HG03432 (cell line): ENCODE measurements around the gene CCN2.
A peak's percentile ranks its signal among the peaks of the same experiment; 100 is the strongest.
"Not testable (repeated sequence)": the region's sequence is repeated elsewhere in the genome, so short reads cannot be mapped to it uniquely, and the experiment has no call there.

Source experiments
- ATAC-seq: cut with Tn5 transposase; IDR thresholded peaks from one replicate; pipeline ENCODE4 v1.9.1; 2021; ENCODE audit warnings: mild to moderate bottlenecking, moderate library complexity; ENCODE audit not compliant: unreplicated experiment

Gene CCN2

DNA sequence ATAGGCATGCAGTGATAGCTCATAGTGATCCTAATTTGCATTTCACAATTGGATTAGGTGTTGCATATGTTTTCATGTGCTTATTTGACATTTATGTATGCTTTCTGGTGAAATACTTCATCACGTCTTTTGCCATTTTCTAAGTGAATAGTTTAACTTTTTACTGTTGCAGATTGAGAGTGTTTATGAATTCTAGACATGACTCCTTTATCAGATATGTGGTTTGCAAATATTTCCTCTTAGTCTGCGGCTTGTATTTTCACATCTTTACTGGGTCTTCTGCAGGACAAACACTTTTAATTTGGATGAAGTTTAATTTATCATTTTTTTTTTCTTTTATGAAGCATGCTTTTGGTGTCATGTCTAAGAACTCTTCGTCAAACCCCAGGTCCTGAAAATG, 39.2 kb downstream of the CCN2 start:
- ATAC-seq, result no peak

DNA sequence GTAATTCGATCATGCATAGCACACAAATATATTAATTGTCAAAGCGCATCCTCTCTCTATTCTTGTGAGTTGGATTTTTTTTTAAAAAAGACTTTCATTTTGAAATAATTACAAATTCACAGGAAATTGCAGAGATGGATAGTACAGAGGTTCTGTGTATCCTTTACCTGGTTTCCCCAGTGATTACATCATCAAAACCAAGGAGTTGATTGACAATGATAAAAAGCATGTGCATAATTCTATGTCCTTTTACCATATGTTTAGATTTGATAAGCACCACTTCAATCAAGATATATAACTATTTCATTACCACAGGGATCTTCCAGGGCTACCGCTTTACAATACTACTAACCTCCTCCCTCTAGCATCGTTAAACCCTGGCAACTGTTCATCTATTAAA, 40.2 kb downstream of the CCN2 start:
- no peak for ATAC-seq

DNA sequence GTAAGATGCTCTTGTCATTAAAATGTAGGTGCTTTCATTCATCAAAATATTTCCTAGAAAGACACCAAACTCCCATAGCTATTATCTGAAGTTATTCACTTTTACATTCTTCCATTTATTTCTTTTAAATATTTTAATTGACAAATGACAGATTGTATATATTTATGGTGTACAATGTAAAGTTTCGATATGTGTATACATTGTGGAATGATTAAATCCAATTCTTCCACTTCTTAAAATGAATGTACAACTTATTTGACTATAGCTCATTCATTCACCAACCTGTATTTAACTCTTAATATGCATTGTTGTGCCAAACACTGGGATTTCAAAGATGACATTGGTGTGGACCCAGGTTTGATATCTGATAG, 41.0 kb downstream of the CCN2 start:
- ATAC-seq, result peak; percentile 17

DNA sequence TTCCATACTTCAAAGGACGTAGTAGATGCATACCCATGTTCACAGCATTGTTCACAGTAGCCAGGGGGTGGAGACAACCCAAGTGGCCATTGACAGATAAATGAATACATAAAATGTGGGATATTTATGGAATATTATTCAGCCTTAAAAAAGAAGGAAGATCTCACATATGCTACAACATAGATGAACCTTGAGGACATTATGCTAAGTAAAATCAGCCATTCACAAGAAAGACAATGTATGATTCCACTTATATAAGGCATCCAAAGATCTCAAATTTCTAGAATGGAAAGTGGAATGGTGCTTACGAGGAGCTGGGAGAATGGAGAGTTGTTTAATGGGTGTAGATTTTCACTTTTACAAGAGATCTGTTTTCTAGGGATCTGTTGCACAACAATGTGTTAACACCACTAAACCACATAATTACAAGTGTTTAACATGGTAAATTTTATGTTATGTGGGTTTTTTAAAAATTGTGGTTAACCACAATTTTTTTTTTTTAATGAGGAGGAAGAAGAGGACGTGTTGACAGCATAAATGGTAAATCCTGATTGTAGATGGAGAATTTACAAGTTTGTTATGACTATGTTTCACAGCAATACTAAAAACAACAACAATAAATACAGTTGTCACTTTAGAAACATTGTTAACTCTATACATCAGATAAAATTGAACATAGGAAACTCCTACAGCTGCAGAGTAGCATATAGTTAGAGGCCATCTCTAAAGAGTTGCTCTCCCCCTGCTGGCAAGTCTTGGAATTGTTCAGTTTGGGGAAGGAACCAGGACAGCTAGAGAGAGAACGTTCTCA, 41.6 kb downstream of the CCN2 start:
- peak; percentile 98 for ATAC-seq

DNA sequence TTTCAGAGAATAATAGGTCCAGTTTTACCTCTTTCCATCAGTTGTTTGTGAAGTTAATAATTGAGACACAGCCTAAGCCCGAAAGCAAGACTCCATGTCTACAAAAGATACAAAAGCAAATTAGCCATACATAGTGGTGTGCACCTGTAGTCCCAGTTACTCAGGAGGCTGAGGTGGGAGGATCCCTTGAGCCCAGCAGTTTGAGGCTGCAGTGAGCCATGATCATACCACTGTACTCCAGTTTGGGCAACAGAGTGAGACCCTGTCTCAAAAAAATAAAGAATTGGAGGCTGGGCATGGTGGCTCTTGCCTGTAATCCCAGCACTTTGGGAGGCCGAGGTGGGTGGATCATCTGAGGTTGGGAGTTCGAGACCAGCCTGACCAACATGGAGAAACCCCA, 42.4 kb downstream of the CCN2 start:
- not testable (repeated sequence) for ATAC-seq

DNA sequence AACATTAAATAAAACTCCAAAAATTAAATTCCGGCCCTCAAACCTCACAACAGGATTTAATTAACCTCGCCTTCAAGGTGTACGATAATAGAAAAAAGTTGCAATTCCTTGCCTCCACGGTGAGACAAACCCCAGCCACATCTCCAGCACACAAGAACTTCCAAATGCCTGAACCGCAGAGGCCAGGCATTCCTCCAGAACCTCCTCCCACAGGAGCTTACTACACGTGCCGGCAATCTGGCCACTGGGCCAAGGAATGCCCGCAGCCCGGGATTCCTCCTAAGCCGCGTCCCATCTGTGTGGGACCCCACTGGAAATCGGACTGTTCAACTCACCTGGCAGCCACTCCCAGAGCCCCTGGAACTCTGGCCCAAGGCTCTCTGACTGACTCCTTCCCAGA, 47.4 kb downstream of the CCN2 start:
- ATAC-seq, result not testable (repeated sequence)

DNA sequence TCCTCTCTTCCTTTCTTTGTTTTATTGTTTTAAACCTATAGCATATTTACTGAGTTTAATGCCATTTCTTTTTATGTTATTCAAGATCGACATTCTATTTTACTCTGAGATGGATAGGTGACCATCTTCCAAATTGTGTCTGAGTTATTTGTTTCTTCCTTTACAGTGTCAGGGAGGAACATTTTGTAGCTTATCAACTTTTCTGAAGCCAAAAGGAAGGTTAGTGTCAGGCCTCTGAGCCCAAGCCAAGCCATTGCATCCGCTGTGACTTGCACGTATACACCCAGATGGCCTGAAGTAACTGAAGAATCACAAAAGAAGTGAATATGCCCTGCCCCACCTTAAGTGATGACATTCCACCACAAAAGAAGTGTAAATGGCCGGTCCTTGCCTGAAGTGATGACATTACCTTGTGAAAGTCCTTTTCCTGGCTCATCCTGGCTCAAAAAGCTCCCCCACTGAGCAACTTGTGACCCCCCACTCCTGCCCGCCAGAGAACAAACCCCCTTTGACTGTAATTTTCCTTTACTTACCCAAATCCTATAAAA, 49.8 kb downstream of the CCN2 start:
- ATAC-seq, result not testable (repeated sequence)

DNA sequence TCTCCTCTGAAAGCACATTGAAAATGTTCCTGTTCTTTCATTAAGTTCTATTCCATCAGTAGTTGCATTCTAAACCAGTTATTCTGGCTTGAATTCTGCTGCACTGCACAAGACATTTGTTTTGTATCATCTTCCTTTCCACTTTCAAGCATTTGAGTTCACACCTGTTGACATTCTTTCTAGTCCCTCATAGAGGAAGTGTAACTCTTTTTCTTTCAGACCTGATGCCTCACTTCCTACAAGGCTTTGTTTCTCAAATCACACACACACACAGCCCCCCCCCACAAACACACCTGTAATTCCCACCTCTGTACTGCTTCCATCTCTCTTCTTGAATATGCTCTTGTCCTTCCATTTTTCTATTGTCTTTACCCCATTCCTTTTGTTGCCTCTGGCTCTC, 50.9 kb downstream of the CCN2 start:
- no peak for ATAC-seq

DNA sequence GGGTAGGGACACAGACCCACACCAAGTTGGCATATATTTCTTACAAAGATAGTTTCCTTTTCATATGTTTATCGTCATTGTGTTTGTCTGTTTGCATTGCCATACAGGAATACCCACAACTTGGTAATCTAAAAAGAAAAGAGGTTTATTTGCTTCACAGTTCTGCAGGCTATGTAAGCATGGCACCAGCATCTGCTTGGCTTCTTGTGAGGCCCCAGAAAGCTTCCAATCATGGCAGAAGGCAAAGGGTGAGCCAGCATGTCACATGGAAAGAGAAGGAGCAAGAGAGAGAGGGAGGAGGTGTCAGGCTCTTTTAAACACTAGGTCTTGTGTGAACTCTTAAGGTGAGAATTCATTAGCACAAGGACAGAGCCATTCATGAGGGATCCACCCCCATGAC, 52.5 kb downstream of the CCN2 start:
- no peak for ATAC-seq
